CD8-positive, alpha-beta memory T cell (primary cell): Measurements from ENCODE around the gene ENOSF1. TPM values are rescaled to one million over a fixed set of nuclear protein-coding genes. Genes with fewer than 3 reads are reported as not detected.
A peak's percentile ranks its signal among the peaks of the same experiment; 100 is the strongest.

ENCODE experiments used
- CTCF ChIA-PET: fragments of 350-600 bp; sonication (Branson Sonifier 250); formaldehyde crosslinking; loops from one replicate; lab custom pipeline; 2021; ENCODE audit warnings: antibody characterized with exemption; lab: Charles Lee
- POLR2A ChIA-PET: fragments of 350-600 bp; sonication (Branson Sonifier 250); formaldehyde crosslinking; loops from one replicate; lab custom pipeline; 2021; ENCODE audit warnings: antibody characterized with exemption; lab: Charles Lee
- DNase-seq, 5 donors: peaks; one replicate each; pipeline versions ENCODE4 v3.0.0 to v3.0.0-alpha.2; 2020 to 2022; ENCODE audit warnings: mixed read lengths in 1 of 5
- H3K27ac ChIP-seq: one replicate; pipeline ENCODE4 v1.7.0; 2013; ENCODE audit warnings: low read depth, mild to moderate bottlenecking, low read length, moderate library complexity
- H3K27me3 ChIP-seq: 2 replicates; pipeline ENCODE4 v1.7.0; 2013; ENCODE audit warnings: low read length, mild to moderate bottlenecking; ENCODE audit not compliant: insufficient read depth, poor library complexity, severe bottlenecking
- H3K36me3 ChIP-seq: 2 replicates; pipeline ENCODE4 v1.7.0; 2013; ENCODE audit warnings: mild to moderate bottlenecking, low read length, moderate library complexity; ENCODE audit not compliant: insufficient read depth
- H3K4me1 ChIP-seq: 2 replicates; pipeline ENCODE4 v1.7.0; 2013; ENCODE audit warnings: mild to moderate bottlenecking, low read length, moderate library complexity; ENCODE audit not compliant: insufficient read depth
- H3K4me3 ChIP-seq: 2 replicates; pipeline ENCODE4 v1.7.0; 2013; ENCODE audit warnings: mild to moderate bottlenecking, low read length
- H3K9me3 ChIP-seq: 2 replicates; pipeline ENCODE4 v1.7.0; 2013; ENCODE audit warnings: mild to moderate bottlenecking, low read length
- H3K27ac Mint-ChIP-seq, 8 donors: one replicate each; pipeline ENCODE4 v1.8.0; 2020 to 2021; ENCODE audit warnings: mixed read lengths in 8 of 8, mild to moderate bottlenecking in 6 of 8, inconsistent platforms in 3 of 8, moderate library complexity in 3 of 8
- H3K27me3 Mint-ChIP-seq, 2 donors: one replicate each; pipeline ENCODE4 v1.8.0; 2020 to 2021; ENCODE audit warnings: mixed read lengths in 2 of 2, mild to moderate bottlenecking in 1 of 2, moderate library complexity in 1 of 2
- H3K36me3 Mint-ChIP-seq, 3 donors: one replicate each; pipeline ENCODE4 v1.8.0; 2020 to 2021; ENCODE audit warnings: mixed read lengths in 3 of 3, inconsistent platforms in 1 of 3, mild to moderate bottlenecking in 1 of 3
- H3K4me1 Mint-ChIP-seq, 3 donors: one replicate each; pipeline ENCODE4 v1.8.0; 2020 to 2021; ENCODE audit warnings: mixed read lengths in 3 of 3, inconsistent platforms in 1 of 3, mild to moderate bottlenecking in 1 of 3
- H3K4me3 Mint-ChIP-seq, 7 donors: one replicate each; pipeline ENCODE4 v1.8.0; 2020 to 2021; ENCODE audit warnings: mixed read lengths in 7 of 7, mild to moderate bottlenecking in 6 of 7, moderate library complexity in 4 of 7, inconsistent platforms in 2 of 7
- H3K9me3 Mint-ChIP-seq, 5 donors: one replicate each; pipeline ENCODE4 v1.8.0; 2020 to 2022; ENCODE audit warnings: mixed read lengths in 5 of 5, mild to moderate bottlenecking in 3 of 5, moderate library complexity in 2 of 5, inconsistent platforms in 1 of 5
- polyA plus RNA-seq: library from polyadenylated mRNA; unstranded; fragments of 300-500 nt; fragmentation: Illumina TruSeq; gene quantifications from one replicate; pipeline ENCODE4 v1.2.3, GENCODE V29; 2021
- total RNA-seq, 2 experiments: library from RNA; stranded (reverse); gene quantifications; one replicate each; pipeline ENCODE4 v1.2.3, GENCODE V29; 2021

Gene ENOSF1
- total and polyA plus RNA-seq, 3 experiments from 2014 or later = 13.2 to 50.8 (median 45.9) TPM

DNA sequence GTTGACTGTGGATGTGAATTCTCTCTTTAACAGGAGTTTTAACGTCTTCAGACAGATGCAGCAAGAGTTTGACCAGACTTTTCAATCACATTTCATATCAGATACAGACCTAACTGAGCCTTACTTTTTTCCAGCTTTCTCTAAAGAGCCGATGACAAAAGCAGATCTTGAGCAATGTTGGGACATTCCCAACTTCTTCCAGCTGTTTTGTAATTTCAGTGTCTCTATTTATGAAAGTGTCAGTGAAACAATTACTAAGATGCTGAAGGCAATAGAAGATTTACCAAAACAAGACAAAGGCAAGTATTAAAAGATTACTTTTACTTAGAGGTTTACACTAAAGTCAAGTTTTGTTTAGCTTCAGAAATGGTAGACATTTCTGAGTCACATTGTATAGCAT lies 85.2 kb downstream of the ENOSF1 start:
- no peaks in the 10 kb centered on the region for H3K9me3 ChIP-seq
- ChIA-PET POLR2A (no interaction called here), CTCF (interaction anchor here (4.1 kb wide), 1 partner anchor 213 kb away, joined by 28 read pairs; no protein-coding TSS in a partner anchor)
- Mint-ChIP-seq H3K4me3 (no peak overlapping the region), H3K27ac (no peak overlapping the region), H3K36me3 (no peaks in the 10 kb centered on the region), H3K9me3 (no peaks in the 10 kb centered on the region), H3K27me3 (peaks cover 9 to 32% of the 10 kb centered on the region in 2 donors), H3K4me1 (peaks cover 0 to 2% (median 0%) of the 10 kb centered on the region in 3 donors)
- no peak overlapping the region for H3K4me3 ChIP-seq
- no peak overlapping the region for H3K27ac ChIP-seq
- H3K36me3 ChIP-seq = no peaks in the 10 kb centered on the region
- H3K4me1 ChIP-seq = no peaks in the 10 kb centered on the region
- no peaks in the 10 kb centered on the region for H3K27me3 ChIP-seq
- DNase-seq = no peak

DNA sequence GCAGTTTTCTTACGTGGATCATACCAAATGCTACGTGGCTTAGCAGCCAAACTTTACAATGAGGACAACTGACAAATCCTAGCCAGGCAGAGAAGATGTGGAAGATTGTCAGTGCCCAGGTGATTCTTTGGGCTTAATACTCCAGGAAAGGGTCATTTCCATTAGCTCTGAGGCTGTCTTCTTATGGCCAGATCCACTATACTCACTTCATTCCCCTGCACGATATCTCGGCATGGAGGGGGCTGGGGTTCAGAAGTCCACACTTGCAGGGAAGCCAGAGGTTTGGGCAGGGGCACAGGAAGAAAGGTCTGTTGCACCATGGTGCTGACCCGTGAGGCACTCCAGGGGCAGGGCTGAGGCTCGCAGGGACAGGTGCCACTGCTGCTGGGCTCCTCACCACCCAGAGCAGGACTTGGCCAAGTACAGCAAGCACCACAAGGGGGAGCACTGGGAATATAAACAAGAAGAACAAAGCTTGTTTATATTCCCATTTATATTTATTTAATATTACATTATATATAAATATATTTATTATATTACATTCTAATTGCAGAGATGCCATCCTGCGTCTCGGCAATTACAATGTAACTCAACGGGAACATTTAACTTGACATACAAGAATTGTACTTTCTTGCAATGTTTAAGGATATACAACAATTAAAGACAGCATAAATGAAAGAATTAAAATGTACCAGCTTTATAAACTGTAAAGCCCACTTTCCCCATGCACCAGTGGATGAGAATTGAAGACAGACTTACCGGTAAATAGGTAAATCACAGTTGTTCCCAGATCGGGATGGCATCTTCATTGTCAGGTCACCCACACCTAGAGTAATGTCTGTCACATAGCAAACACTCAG lies 88.4 kb downstream of the ENOSF1 start:
- Mint-ChIP-seq H3K4me1 (peaks cover 0 to 2% (median 0%) of the 10 kb centered on the region in 3 donors), H3K9me3 (no peaks in the 10 kb centered on the region), H3K27ac (no peak overlapping the region), H3K4me3 (no peak overlapping the region), H3K36me3 (no peaks in the 10 kb centered on the region), H3K27me3 (peaks cover 10 to 24% of the 10 kb centered on the region in 2 donors)
- H3K4me3 ChIP-seq = no peak overlapping the region
- peak; percentile 20 to 67 (median 31) for DNase-seq
- no peaks in the 10 kb centered on the region for H3K36me3 ChIP-seq
- no peak overlapping the region for H3K27ac ChIP-seq
- H3K9me3 ChIP-seq = no peaks in the 10 kb centered on the region
- no peaks in the 10 kb centered on the region for H3K4me1 ChIP-seq
- ChIA-PET CTCF (interaction anchor here (0.8 to 4.1 kb wide), 10 partner anchors 9 to 250 kb away, joined by 3 to 28 read pairs (median 3); no protein-coding TSS in a partner anchor), POLR2A (no interaction called here)
- no peaks in the 10 kb centered on the region for H3K27me3 ChIP-seq

DNA sequence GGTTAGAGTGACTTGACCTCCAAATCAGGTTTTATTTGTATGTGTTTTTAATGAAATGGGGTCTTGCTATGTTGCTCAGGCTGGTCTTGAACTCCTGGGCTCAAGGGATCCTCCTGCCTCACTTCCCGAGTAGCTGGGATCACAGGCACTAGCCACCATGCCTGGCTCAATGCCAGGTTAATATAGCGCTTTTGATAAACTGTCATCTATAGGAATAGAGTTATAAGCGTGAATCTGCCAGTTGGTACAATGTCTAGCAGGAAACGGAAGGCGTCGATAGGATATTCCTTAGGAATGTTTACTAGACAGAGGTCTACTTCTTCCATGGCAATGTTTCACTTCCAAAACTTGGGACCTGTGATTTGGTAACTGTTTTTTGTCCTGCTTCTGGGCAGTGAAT lies 90.1 kb downstream of the ENOSF1 start:
- Histone ChIP-seq H3K36me3 (no peaks in the 10 kb centered on the region), H3K4me1 (no peaks in the 10 kb centered on the region), H3K27ac (no peak overlapping the region), H3K27me3 (no peaks in the 10 kb centered on the region), H3K4me3 (no peak overlapping the region), H3K9me3 (no peaks in the 10 kb centered on the region)
- CTCF ChIA-PET = no interaction called here
- Mint-ChIP-seq H3K27ac (no peak overlapping the region), H3K4me3 (no peak overlapping the region), H3K27me3 (peaks cover 10 to 27% of the 10 kb centered on the region in 2 donors), H3K9me3 (no peaks in the 10 kb centered on the region), H3K36me3 (no peaks in the 10 kb centered on the region), H3K4me1 (peaks cover 0 to 2% (median 0%) of the 10 kb centered on the region in 3 donors)
- POLR2A ChIA-PET = no interaction called here
- no peak for DNase-seq

DNA sequence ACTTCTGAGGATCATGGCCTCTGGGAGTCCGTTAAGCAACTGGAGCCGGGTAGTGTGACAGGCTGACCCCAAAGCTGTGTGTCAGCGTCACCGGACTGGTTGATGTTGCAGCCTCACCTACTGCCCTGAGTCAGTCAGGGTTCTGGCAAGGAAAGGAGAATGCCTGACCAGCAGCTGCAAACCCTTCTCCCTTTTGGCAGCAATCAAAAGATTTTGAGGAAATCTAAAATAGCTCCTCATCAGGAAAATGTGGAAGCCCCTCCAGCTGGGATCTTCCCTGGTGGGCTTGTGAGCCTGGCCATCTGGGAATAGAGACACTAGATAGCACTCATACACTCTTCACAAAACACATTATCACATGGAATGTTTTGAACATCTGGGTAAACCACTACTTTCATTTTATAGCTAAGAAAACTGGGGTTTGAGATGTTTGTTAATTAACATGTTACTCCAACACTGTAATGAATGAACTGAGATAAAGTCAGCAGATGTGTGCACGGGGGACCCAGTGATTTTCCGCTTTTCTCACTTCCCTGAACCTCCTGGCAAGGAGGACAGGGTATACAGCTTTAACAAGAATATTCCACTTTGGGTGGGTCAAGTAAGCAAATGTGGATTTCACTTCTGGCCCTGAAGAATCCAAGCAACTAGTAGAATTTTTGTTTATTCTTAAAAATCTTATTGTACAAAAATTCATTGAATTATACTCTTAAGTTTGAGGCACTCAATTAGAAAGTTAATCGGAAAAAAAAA lies 91.0 kb downstream of the ENOSF1 start:
- Mint-ChIP-seq H3K9me3 (no peaks in the 10 kb centered on the region), H3K4me1 (peaks cover 0 to 2% (median 0%) of the 10 kb centered on the region in 3 donors), H3K27me3 (peaks cover 12 to 27% of the 10 kb centered on the region in 2 donors), H3K4me3 (no peak overlapping the region), H3K36me3 (no peaks in the 10 kb centered on the region), H3K27ac (no peak overlapping the region)
- no peaks in the 10 kb centered on the region for H3K4me1 ChIP-seq
- H3K27me3 ChIP-seq = no peaks in the 10 kb centered on the region
- H3K27ac ChIP-seq = no peak overlapping the region
- DNase-seq = no peak
- ChIA-PET POLR2A (no interaction called here), CTCF (interaction anchor here (1.0 kb wide), 1 partner anchor 218 kb away, joined by 5 read pairs; no protein-coding TSS in a partner anchor)
- H3K9me3 ChIP-seq = no peaks in the 10 kb centered on the region
- H3K4me3 ChIP-seq = no peak overlapping the region
- H3K36me3 ChIP-seq = no peaks in the 10 kb centered on the region

Other genes starting within 250 kb of the ENOSF1 start
- under 1 TPM in 1 of 2 experiments, not detected in 1; 0.04 TPM for gene COLEC12, start 211.9 kb downstream of the ENOSF1 start, total RNA-seq
- gene COLEC12, start 211.9 kb downstream of the ENOSF1 start, polyA plus RNA-seq = not detected
- not detected for gene CETN1, start 132.2 kb downstream of the ENOSF1 start, total RNA-seq
- gene CETN1, start 132.2 kb downstream of the ENOSF1 start, polyA plus RNA-seq = not detected
- not detected for gene CLUL1, start 115.6 kb downstream of the ENOSF1 start, total RNA-seq
- 2.1 TPM for gene CLUL1, start 115.6 kb downstream of the ENOSF1 start, polyA plus RNA-seq
- 100 to 1,000 TPM; 297 to 307 TPM for gene TYMS, start 55.0 kb downstream of the ENOSF1 start, total RNA-seq
- gene TYMS, start 55.0 kb downstream of the ENOSF1 start, polyA plus RNA-seq = 2.6 TPM
- 10 to 100 TPM; 19.0 to 21.4 TPM for gene YES1, start 99.6 kb upstream of the ENOSF1 start, total RNA-seq
- 3.0 TPM for gene YES1, start 99.6 kb upstream of the ENOSF1 start, polyA plus RNA-seq
- gene ADCYAP1, start 192.2 kb upstream of the ENOSF1 start, total RNA-seq = not detected
- gene ADCYAP1, start 192.2 kb upstream of the ENOSF1 start, polyA plus RNA-seq = not detected